GM23338 (cell line): ENCODE data around the gene LMX1B. TPM values are rescaled to one million over a fixed set of nuclear protein-coding genes. Genes with fewer than 3 reads are reported as not detected.

Experiments
- CREB1 ChIP-seq: fragments of 250-450 bp; sonication (Bioruptor Pico); IDR thresholded peaks from 2 replicates; pipeline ENCODE4 v1.5.0; 2020; ENCODE audit warnings: low read depth, mild to moderate bottlenecking, moderate library complexity
- EZH2phosphoT487 ChIP-seq: fragments of 200-600 bp; sonication (generic); IDR thresholded peaks from one replicate; pipeline ENCODE4 v1.8.1; 2018; ENCODE audit warnings: antibody characterized with exemption; ENCODE audit not compliant: unreplicated experiment
- NANOG ChIP-seq: IDR thresholded peaks from 2 replicates; pipeline ENCODE4 v1.6.1; 2016; ENCODE audit warnings: antibody characterized with exemption, borderline replicate concordance
- STAT1 ChIP-seq: IDR thresholded peaks from one replicate; pipeline ENCODE4 v1.6.1; 2016; ENCODE audit warnings: antibody characterized with exemption; ENCODE audit not compliant: unreplicated experiment
- ZNF331 ChIP-seq: fragments of 250-450 bp; sonication (Bioruptor Pico); IDR thresholded peaks from 2 replicates; pipeline ENCODE4 v1.5.0; 2020; ENCODE audit warnings: low read depth, mild to moderate bottlenecking, moderate library complexity
- polyA plus RNA-seq: library from polyadenylated mRNA; unstranded; fragments of >200 nt; fragmentation: Nextera tagmentation; extraction: Ambion mirVana; gene quantifications from 2 replicates; pipeline ENCODE4 v1.2.1, GENCODE V29; 2016
- total RNA-seq: library from RNA; depleted of rRNA; stranded (reverse); fragments of >200 nt; shearing (Covaris generic); gene quantifications from 2 replicates; pipeline ENCODE4 v1.2.3, GENCODE V29; 2014
- TF ChIP-seq, protein P1 (sequence below): fragments of 250-450 bp; sonication (Bioruptor Pico); IDR thresholded peaks from 2 replicates; pipeline ENCODE4 v1.5.0; 2020; ENCODE audit warnings: mild to moderate bottlenecking, moderate library complexity
- TF ChIP-seq, protein P2 (sequence below): IDR thresholded peaks from one replicate; pipeline ENCODE4 v1.6.1; 2018; ENCODE audit warnings: antibody characterized with exemption; ENCODE audit not compliant: unreplicated experiment

LMX1B gene
- total and polyA plus RNA-seq, 2 experiments from 2014 or later = 0.08 to 0.21 TPM

DNA sequence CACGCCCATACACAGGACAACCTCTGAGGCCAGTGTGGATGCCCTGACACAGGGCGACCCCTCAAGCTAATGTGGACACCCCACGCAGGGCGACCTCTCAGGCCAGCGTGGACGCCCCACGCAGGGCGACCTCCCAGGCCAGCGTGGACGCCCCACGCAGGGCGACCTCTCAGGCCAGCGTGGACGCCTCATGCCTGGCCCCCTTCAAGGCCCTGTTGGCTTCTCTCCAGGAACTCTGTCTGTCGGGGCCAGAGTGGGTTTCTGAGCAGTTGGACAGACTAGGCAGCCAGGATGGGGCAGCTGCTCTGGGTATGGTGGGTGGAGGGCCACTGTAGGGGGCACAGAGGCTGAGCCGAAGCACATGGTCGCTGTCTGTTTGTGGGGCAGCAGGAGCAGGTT is 47.4 kb downstream of the LMX1B start (continued):
- TF ChIP-seq, protein P1, sequence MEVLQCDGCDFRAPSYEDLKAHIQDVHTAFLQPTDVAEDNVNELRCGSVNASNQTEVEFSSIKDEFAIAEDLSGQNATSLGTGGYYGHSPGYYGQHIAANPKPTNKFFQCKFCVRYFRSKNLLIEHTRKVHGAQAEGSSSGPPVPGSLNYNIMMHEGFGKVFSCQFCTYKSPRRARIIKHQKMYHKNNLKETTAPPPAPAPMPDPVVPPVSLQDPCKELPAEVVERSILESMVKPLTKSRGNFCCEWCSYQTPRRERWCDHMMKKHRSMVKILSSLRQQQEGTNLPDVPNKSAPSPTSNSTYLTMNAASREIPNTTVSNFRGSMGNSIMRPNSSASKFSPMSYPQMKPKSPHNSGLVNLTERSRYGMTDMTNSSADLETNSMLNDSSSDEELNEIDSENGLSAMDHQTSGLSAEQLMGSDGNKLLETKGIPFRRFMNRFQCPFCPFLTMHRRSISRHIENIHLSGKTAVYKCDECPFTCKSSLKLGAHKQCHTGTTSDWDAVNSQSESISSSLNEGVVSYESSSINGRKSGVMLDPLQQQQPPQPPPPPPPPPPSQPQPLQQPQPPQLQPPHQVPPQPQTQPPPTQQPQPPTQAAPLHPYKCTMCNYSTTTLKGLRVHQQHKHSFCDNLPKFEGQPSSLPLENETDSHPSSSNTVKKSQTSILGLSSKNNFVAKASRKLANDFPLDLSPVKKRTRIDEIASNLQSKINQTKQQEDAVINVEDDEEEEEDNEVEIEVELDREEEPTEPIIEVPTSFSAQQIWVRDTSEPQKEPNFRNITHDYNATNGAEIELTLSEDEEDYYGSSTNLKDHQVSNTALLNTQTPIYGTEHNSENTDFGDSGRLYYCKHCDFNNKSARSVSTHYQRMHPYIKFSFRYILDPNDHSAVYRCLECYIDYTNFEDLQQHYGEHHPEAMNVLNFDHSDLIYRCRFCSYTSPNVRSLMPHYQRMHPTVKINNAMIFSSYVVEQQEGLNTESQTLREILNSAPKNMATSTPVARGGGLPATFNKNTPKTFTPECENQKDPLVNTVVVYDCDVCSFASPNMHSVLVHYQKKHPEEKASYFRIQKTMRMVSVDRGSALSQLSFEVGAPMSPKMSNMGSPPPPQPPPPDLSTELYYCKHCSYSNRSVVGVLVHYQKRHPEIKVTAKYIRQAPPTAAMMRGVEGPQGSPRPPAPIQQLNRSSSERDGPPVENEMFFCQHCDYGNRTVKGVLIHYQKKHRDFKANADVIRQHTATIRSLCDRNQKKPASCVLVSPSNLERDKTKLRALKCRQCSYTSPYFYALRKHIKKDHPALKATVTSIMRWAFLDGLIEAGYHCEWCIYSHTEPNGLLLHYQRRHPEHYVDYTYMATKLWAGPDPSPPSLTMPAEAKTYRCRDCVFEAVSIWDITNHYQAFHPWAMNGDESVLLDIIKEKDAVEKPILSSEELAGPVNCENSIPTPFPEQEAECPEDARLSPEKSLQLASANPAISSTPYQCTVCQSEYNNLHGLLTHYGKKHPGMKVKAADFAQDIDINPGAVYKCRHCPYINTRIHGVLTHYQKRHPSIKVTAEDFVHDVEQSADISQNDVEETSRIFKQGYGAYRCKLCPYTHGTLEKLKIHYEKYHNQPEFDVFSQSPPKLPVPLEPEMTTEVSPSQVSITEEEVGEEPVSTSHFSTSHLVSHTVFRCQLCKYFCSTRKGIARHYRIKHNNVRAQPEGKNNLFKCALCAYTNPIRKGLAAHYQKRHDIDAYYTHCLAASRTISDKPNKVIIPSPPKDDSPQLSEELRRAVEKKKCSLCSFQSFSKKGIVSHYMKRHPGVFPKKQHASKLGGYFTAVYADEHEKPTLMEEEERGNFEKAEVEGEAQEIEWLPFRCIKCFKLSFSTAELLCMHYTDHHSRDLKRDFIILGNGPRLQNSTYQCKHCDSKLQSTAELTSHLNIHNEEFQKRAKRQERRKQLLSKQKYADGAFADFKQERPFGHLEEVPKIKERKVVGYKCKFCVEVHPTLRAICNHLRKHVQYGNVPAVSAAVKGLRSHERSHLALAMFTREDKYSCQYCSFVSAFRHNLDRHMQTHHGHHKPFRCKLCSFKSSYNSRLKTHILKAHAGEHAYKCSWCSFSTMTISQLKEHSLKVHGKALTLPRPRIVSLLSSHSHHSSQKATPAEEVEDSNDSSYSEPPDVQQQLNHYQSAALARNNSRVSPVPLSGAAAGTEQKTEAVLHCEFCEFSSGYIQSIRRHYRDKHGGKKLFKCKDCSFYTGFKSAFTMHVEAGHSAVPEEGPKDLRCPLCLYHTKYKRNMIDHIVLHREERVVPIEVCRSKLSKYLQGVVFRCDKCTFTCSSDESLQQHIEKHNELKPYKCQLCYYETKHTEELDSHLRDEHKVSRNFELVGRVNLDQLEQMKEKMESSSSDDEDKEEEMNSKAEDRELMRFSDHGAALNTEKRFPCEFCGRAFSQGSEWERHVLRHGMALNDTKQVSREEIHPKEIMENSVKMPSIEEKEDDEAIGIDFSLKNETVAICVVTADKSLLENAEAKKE = no peak
- TF ChIP-seq ZNF331 (CRISPR knock-in tag) (no peak), CREB1 (CRISPR knock-in tag) (no peak), EZH2phosphoT487 (no peak), NANOG (no peak), STAT1 (no peak)
- TF ChIP-seq, protein P2, sequence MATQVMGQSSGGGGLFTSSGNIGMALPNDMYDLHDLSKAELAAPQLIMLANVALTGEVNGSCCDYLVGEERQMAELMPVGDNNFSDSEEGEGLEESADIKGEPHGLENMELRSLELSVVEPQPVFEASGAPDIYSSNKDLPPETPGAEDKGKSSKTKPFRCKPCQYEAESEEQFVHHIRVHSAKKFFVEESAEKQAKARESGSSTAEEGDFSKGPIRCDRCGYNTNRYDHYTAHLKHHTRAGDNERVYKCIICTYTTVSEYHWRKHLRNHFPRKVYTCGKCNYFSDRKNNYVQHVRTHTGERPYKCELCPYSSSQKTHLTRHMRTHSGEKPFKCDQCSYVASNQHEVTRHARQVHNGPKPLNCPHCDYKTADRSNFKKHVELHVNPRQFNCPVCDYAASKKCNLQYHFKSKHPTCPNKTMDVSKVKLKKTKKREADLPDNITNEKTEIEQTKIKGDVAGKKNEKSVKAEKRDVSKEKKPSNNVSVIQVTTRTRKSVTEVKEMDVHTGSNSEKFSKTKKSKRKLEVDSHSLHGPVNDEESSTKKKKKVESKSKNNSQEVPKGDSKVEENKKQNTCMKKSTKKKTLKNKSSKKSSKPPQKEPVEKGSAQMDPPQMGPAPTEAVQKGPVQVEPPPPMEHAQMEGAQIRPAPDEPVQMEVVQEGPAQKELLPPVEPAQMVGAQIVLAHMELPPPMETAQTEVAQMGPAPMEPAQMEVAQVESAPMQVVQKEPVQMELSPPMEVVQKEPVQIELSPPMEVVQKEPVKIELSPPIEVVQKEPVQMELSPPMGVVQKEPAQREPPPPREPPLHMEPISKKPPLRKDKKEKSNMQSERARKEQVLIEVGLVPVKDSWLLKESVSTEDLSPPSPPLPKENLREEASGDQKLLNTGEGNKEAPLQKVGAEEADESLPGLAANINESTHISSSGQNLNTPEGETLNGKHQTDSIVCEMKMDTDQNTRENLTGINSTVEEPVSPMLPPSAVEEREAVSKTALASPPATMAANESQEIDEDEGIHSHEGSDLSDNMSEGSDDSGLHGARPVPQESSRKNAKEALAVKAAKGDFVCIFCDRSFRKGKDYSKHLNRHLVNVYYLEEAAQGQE = no peak
